Astrocyte of the cerebellum (primary cell): ENCODE results near the gene PIERCE2.

ENCODE experiments used
- DNase-seq: peaks from one replicate; pipeline ENCODE4 v3.0.0-alpha.2; 2011; ENCODE audit warnings: low read depth
- H3K4me3 ChIP-seq: 2 replicates; pipeline ENCODE4 v1.5.1; 2011; ENCODE audit warnings: mild to moderate bottlenecking, low read depth, low read length, moderate library complexity
- CTCF ChIP-seq: IDR thresholded peaks from 2 replicates; pipeline ENCODE4 v1.5.1; 2012; ENCODE audit warnings: low read length, low read depth, moderate library complexity, mild to moderate bottlenecking; ENCODE audit errors: missing control alignments
- in situ Hi-C: cut with HindIII; loops from 2 replicates; pipeline ENCODE4 v1.10.0; 2017; ENCODE audit warnings: low sequenced_read_pairs

The PIERCE2 gene

GRCh38 chr15:55468321-55468720 lies 60.0 kb downstream of the PIERCE2 start:
- in situ Hi-C loops = no loop called here
- DNase-seq = no peak
- no peak for TF ChIP-seq CTCF

More at GRCh38 chr15:55468321-55468720, 60.0 kb downstream of the PIERCE2 start:
- no peak overlapping the region for H3K4me3 ChIP-seq
